Anterior cingulate cortex (tissue), 58 donors: Measurements from ENCODE around the gene LRRC27.
"Not testable (repeated sequence)": the region's sequence is repeated elsewhere in the genome, so short reads cannot be mapped to it uniquely, and the experiment has no call there.

ENCODE experiments used
- DNase-seq, 58 donors: peaks; one replicate each; lab custom pipeline; 2025; lab: John Stamatoyannopoulos, UW

Gene LRRC27

GRCh38 chr10:132384618-132385388 is 52.8 kb downstream of the LRRC27 start:
- DNase-seq = no peak

DNA sequence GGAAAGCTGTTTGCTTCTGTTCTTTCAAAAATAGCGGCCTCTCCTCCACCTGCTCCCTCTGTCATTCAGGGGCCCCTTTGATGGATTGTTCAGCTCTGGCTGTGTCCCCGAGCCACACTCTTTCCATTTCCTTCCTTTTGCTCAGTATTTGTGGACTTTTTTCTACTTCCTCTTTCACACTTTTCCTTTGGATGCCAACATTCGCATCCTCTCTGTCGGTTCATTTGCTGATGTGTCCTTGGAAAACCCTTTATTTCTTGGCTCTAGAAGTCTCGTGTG is 53.3 kb downstream of the LRRC27 start:
- DNase-seq = no peak

DNA sequence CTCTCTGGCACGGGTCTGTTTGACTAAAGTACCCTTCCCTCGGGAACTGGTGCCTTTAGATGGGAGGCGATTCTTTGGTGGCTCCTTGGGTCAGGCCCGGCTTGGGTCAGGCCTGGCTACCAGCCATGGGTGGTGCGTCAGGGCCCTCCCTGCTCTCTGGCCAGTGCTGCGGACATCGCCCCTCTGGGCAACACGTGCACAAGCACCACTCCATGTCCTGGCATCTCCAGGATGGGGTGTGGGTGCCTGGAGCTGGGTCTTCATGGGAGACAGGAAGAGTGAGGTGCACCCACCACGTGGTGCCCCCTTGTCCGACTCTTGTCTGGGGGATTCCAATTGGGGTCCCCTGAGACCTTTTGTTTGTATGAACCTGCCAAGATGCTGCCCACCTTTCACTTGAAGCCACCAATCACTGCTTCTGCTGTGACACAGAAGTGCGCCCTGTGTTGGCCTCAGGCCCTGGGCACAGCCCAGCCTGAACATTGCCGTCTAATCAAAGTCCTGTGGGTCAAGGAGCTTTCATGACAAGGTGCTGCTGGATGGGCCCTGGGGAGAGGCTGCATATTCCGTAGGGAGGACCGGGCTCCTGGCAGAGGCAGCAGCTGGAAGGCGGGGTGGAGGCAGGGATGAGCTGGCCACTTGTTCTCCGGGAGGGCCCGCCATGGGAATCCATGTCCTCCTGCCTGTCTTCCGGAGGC is 53.9 kb downstream of the LRRC27 start:
- DNase-seq = no peak

- no peak for DNase-seq
These were observed 54.4 kb downstream of the LRRC27 start for GRCh38 chr10:132386419-132386831.

- DNase-seq = not testable (repeated sequence)
These were observed 54.9 kb downstream of the LRRC27 start for GRCh38 chr10:132386896-132387295.

GRCh38 chr10:132387764-132388210 is 55.8 kb downstream of the LRRC27 start:
- DNase-seq = peak in 4 of 58 donors; percentile 24 to 53 (median 34)

- peak in 2 of 58 donors; percentile 37 for DNase-seq
These were observed 57.0 kb downstream of the LRRC27 start for GRCh38 chr10:132388891-132389432.

DNA sequence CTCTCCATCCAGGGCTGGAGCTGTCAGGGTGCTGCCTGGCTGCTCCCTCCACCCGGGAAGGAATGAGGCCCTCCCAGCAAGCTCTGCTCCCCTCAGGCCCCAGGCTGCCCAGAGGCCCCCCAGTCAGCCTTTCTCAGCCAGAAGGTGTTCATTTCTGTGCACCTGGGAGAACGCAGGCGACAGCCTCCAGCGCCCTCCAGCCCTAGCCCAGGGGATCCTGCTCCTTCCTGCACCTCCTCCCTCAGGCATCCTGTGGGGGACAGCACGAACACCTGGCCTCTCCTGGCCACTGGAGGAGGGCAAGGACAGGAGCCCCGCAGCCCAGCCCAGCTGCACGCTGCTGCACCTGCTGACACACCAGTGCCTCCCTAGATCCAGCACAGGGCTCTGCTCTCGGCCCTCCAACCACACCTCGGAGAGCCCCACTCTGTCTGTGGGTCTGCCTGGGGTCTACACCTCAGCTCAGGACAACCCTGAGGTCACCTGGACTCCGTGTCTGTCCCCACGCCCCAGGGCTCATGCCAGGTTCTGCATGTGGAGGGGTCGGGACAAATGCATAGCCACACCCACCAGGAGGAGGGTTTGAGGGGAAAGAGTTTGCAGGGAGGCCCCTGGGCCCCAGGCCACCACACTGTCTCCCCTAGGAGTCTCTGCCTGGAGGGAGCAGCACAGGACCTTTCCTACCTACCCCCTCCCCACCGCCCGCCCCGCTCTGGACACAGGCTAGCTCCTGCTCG is 57.6 kb downstream of the LRRC27 start:
- DNase-seq = no peak

DNA sequence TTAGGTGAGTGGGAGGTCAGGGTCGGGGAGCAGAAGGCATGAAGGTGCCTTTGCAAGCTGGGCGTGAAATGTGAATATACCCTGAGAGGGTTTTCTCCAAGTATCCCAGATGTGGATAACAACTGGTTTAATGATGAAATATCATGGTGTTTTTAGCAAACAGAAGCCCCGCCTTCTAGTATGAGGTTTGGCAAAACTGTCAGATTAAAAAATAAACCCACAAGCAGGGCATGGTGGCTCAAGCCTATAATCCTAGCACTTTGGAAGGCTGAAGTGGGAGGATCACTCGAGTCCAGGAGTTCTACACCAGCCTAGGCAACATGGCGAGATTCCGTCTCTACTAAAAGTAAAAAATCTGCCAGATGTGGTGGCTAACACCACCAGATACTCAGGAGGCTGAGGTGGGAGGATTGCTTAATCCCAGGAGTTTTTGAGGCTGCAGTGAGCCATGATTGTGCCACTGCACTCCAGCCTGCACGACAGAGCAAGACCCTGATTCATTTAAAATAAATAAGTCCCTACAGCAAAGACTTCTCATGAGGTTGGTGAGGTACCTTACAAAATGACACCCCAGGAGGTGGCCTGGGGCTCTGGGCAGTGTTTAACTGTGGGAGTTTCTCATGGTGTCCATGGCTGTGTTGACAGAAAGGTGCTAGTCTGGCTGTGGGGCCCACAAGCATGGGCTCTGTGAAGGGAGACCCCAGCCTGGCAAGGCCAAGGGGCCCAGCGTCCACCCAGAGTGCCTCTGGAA is 58.4 kb downstream of the LRRC27 start:
- DNase-seq = no peak

DNA sequence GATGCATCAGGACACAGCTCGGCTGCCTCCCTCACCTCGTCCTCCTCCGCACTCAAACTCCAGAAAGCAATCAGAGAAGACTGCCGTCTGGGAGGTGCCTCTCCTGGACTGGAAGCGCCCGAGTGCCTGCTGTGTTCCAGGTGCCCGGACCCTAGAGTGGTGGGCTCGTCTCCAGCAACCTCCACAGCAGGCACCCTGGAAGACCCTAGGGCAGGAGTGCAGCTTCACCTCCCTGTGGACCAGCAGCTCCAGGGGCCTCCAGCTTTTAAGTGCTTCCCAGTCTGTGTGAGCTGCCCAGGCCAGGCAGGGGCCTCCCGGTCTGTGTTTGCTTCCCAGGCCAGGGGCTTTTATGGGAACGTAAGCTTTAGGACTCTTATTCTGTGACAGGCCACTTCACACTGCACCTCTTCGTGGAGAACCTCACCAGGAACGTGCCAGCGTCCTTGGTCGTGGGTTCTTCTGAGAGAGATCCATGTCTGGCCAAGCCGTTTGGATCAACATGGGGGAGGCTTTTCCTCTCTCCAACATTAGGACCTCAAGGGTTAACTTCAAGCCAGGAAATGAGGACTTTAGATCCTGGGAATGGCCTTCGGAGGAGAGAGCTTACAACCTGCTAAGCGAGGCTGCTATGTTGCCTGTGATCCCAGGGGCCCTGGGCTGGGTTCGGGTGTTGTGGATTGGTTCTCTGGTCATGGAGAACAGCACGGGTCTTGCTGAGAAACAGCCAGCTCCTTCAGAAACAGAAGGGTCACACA is 59.1 kb downstream of the LRRC27 start:
- DNase-seq = no peak

DNA sequence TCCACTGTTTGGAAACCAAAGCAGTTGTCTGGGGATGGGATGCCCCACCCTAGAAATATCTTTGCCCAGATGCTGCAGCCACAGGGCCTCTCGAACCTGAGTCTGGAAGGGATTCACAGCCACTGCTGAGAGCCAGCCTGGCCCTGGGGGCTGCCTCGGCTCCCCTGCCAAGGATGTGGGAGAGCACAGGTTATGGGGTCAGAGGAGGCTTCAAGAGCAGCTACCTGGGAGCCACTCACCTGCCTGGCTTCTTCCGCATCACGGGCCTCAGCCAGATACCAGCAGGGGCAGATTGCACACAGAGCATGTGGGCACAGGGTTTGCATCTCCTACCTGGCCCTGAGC is 59.7 kb downstream of the LRRC27 start:
- DNase-seq = no peak

- DNase-seq = no peak
These were observed 60.3 kb downstream of the LRRC27 start for GRCh38 chr10:132392184-132392800.

- no peak for DNase-seq
These were observed 61.1 kb downstream of the LRRC27 start for GRCh38 chr10:132392811-132393694.

DNA sequence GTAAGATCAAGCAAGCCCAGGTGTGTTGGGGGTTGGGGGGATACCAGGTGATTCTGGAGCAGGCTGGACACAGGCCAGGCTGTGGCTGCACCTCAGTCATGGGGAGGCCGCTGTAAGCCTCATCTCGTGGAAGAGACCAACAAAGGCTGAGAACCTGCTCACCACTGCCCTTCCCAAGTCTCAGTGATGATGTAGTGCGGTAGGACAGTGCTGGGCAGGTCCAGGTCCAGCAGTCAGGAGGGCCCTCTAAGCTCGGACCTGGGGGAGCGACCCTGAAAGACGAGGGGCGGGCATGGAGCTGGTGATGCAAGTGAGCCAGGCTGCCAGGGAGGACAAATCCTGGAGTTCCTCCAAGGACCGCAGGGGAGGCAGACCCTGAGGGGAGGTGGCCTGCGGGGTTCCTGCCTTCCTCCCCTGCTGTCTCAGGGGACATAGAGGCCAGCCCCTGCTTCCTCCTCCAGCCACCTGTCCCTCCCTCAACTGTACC is 61.7 kb downstream of the LRRC27 start:
- no peak for DNase-seq

DNA sequence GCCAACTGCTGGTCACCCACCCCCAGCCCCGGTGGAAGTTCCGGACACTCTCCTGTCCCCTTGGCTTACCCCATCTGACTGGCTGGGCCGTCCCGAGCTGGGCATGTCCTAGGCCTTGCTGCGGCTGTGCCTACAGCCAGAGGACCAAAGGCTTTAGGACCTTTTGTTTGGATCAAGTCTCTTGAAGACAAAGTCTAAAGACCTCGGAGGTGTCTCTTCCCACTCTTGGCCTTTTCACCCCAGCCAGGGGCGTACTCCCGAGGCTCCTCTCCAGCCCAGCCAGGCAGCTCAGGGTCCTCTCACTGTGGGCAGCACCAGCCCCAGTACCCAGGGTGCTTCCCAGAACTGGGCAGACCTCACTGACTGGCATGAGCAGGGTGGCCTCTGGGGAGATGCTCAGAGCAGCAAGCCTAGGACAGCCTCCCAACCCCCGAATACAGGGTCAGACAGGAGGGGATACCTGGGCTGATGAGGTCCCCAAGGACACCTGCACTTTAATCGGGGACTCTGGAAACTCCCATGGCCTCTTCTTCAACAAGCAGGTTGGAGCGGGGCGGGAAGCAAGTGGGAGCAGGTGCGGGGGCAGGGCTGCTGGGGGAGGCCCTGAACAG is 62.3 kb downstream of the LRRC27 start:
- DNase-seq = no peak

DNA sequence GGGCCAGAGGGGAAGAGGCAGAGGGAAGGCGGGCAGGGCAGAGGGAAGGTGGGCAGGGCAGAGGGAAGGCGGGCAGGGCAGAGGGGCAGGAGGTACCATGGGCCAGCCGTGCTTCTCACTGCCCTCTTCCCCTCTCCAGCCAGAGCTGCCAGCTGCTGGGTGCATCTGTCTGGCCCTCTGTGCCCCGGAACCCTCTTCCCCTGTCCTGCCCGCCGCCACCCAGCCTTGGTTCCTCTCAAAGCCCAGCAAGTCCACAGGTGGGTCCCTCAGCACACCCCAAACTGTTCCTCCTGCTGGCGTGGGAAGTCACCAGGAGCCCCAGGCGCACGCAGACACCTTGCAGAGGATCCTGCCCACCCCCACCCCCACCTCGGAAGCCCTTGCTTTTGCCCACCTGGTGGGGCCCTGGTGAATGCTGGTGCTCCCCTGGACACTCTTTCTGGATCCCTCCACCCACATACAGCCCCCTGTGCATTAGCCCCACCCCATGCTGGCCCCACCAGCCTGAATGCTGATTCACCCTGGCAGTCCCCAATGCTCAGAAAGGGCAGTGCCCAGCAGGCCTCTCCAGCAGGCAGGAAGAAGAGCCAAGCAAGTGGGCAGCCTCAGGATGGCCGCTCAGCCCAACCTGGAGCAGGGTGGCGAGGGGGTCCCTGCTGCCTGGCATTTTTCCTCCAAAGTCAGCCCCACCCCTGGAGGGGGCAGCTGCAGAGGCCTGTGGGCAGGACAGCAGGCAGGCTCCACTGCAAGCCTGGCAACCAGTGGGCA is 63.1 kb downstream of the LRRC27 start:
- DNase-seq = no peak
